ENCODE measurements around the gene ZNF367. TPM values are rescaled to one million over a fixed set of nuclear protein-coding genes. Genes with fewer than 3 reads are reported as not detected.

The ZNF367 gene
- total and polyA plus RNA-seq, 9 of the 15 experiments (the other 6 are each of a cell fraction or from before 2014, with no cell fraction given), result 2.7 to 14.4 (median 10.0) TPM

DNA sequence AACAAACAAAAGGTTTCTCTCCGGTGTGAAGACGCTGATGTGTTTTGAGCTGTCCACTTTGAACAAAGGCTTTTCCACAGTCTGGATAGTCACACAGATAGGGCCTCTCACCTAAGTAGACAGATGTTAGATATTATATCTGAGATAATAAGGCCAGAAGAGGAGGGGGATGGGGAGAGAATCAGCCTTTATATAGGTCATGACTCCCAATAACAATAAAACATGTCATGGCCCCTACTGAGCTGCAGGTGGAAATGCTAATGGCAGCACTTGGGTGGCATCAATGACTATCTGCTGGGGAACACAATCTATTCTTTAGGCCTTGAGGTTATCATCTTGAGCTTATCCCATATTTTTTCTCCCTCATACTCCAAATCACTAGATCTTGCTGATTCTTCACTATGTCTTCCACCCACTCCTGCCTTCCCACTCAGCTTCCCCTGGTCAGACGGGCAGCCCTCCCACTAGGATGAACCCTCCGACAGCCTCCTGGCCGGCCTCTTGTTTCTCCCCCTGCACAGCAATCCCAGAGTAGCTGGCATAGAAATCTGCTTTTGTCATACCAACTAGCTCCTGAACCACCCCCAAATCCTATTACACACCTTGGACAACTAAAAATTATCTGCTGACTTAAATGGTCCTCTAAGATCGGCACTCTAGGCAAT, 23.2 kb downstream of the ZNF367 start:
- H3K36me3 ChIP-seq (ENCODE audit: control insufficient read depth, insufficient read depth, low read length), result peaks cover 83% of the 10 kb centered on the region
- intact Hi-C loops (cut with micrococcal nuclease), result no loop called here
- TF ChIP-seq MXI1 (IDR thresholded peaks at IDR 0.05; ENCODE audit: low read depth, low read length) (no peak), PURB (CRISPR knock-in tag; IDR thresholded peaks at IDR 0.05; ENCODE audit: low read depth) (no peak), ELK3 (CRISPR knock-in tag; IDR thresholded peaks at IDR 0.05) (no peak), ZNF124 (CRISPR knock-in tag; IDR thresholded peaks at IDR 0.05) (no peak), ILF3 (IDR thresholded peaks at IDR 0.05; ENCODE audit: borderline replicate concordance) (no peak), SMARCA5 (IDR thresholded peaks at IDR 0.05) (no peak), RHOXF2B (CRISPR knock-in tag; conservative IDR thresholded peaks at IDR 0.05) (no peak), NCOA1 (IDR thresholded peaks at IDR 0.05; ENCODE audit: low read depth) (no peak), ZSCAN29 (IDR thresholded peaks at IDR 0.05) (no peak), KDM4B (IDR thresholded peaks at IDR 0.05; ENCODE audit: borderline replicate concordance in 2 of 2, low read depth in 1 of 2) (no peak), XRCC5 (IDR thresholded peaks at IDR 0.05; ENCODE audit: low read depth, low read length) (no peak), FUS (optimal IDR thresholded peaks at IDR 0.05; ENCODE audit: low read depth, low read length) (no peak), ZNF140 (CRISPR knock-in tag; IDR thresholded peaks at IDR 0.05) (no peak), ZNF24 (IDR thresholded peaks at IDR 0.05) (no peak)
- TF ChIP-seq, protein P1, sequence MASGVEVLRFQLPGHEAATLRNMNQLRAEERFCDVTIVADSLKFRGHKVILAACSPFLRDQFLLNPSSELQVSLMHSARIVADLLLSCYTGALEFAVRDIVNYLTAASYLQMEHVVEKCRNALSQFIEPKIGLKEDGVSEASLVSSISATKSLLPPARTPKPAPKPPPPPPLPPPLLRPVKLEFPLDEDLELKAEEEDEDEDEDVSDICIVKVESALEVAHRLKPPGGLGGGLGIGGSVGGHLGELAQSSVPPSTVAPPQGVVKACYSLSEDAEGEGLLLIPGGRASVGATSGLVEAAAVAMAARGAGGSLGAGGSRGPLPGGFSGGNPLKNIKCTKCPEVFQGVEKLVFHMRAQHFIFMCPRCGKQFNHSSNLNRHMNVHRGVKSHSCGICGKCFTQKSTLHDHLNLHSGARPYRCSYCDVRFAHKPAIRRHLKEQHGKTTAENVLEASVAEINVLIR (CRISPR knock-in tag; IDR thresholded peaks at IDR 0.05), result no peak
- TF ChIP-seq, protein P2, sequence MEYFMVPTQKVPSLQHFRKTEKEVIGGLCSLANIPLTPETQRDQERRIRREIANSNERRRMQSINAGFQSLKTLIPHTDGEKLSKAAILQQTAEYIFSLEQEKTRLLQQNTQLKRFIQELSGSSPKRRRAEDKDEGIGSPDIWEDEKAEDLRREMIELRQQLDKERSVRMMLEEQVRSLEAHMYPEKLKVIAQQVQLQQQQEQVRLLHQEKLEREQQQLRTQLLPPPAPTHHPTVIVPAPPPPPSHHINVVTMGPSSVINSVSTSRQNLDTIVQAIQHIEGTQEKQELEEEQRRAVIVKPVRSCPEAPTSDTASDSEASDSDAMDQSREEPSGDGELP (CRISPR knock-in tag; IDR thresholded peaks at IDR 0.05; ENCODE audit: borderline replicate concordance), result no peak
- TF ChIP-seq, protein P3, sequence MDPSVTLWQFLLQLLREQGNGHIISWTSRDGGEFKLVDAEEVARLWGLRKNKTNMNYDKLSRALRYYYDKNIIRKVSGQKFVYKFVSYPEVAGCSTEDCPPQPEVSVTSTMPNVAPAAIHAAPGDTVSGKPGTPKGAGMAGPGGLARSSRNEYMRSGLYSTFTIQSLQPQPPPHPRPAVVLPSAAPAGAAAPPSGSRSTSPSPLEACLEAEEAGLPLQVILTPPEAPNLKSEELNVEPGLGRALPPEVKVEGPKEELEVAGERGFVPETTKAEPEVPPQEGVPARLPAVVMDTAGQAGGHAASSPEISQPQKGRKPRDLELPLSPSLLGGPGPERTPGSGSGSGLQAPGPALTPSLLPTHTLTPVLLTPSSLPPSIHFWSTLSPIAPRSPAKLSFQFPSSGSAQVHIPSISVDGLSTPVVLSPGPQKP (CRISPR knock-in tag; IDR thresholded peaks at IDR 0.05), result no peak
- DNase-seq (ENCODE audit: extremely low read depth in 1 of 4, low spot score in 3 of 4) (no peak), FAIRE-seq (no peak), ATAC-seq (no peak)
- in situ Hi-C loops (cut with MboI), result no loop called here
- CTCF ChIA-PET (ENCODE audit: low intra/inter-chr PET ratio), result no interaction called here
- H3K9me1 ChIP-seq (ENCODE audit: control insufficient read depth, insufficient read depth, low read length), result no peaks in the 10 kb centered on the region
- H3K4me1 ChIP-seq (replicated peaks in 1 of 2; ENCODE audit: control insufficient read depth in 2 of 2, insufficient read depth in 2 of 2, low read length in 2 of 2), result peaks cover 0 to 2% of the 10 kb centered on the region in 2 experiments; a peak in 1 of 5 replicates
- H3K4me3 ChIP-seq, result no peak overlapping the region
- WGBS (ENCODE audit: insufficient coverage, low coverage, missing lambda C conversion rate), result 89% methylated on average over 6 of the region's 6 CpGs
- no TSS peak for BruUV-seq (replicated peaks)
- H3K27ac ChIP-seq (ENCODE audit: extremely low read depth, low read depth, low read length), result no peak overlapping the region
- no peaks in the 10 kb centered on the region for H4K20me1 ChIP-seq (replicated peaks; ENCODE audit: control insufficient read depth, insufficient read depth, low read length)
- H3K4me2 ChIP-seq (ENCODE audit: insufficient read depth, low read length), result no peak overlapping the region
- H3K9me3 ChIP-seq (replicated peaks; ENCODE audit: control insufficient read depth, insufficient read depth, low read depth, low read length), result no peaks in the 10 kb centered on the region
- no peaks in the 10 kb centered on the region for H3K27me3 ChIP-seq (ENCODE audit: control insufficient read depth in 2 of 2, insufficient read depth in 2 of 2, low read length in 2 of 2)
- H2AFZ ChIP-seq (ENCODE audit: low read depth, low read length), result no peak overlapping the region
- no peak overlapping the region for H3K9ac ChIP-seq (ENCODE audit: insufficient read depth in 1 of 2, low read depth in 2 of 2, low read length in 2 of 2)
- peaks cover 31% of the 10 kb centered on the region for H3K79me2 ChIP-seq (ENCODE audit: control insufficient read depth, insufficient read depth, low read length)
- POLR2A ChIA-PET, result interaction anchor here (0.6 to 1.2 kb wide), 2 partner anchors 12 to 28 kb away, joined by 3 to 4 read pairs; partner anchors contain the start of gene SLC35D2

Data from K562 (cell line).